H1 (cell line): Measurements from ENCODE around the gene TMEM163. TPM values are rescaled to one million over a fixed set of nuclear protein-coding genes. Genes with fewer than 3 reads are reported as not detected.

Experiments used
- CTCF ChIA-PET: fragments of 300-600 bp; sonication (Branson Sonifier 250); formaldehyde crosslinking; loops from one replicate; lab custom pipeline; 2021; ENCODE audit not compliant: partially characterized antibody; lab: Charles Lee
- POLR2A ChIA-PET: fragments of 300-600 bp; sonication (Branson Sonifier 250); formaldehyde crosslinking; loops from one replicate; lab custom pipeline; 2021; ENCODE audit warnings: inconsistent platforms; ENCODE audit not compliant: partially characterized antibody; lab: Charles Lee
- DNase-seq, 2 experiments: peaks; one replicate each; pipeline versions ENCODE4 v3.0.0 to v3.0.0-alpha.2; 2010 to 2022; ENCODE audit warnings: low spot score in 2 of 2, low read depth in 1 of 2, mixed read lengths in 1 of 2
- FAIRE-seq: peaks from 2 replicates; lab custom pipeline; 2011; peaks lifted over from hg19 to GRCh38; lab: Jason Lieb, UNC
- H2AFZ ChIP-seq: 2 replicates; pipeline ENCODE4 v1.8.1; 2012; ENCODE audit warnings: low read length, inconsistent platforms
- H2AK5ac ChIP-seq: 2 replicates; pipeline ENCODE4 v1.6.1; 2013; ENCODE audit warnings: low read depth, low read length
- H2BK120ac ChIP-seq: replicated peaks from 2 replicates; pipeline ENCODE3; 2013; ENCODE audit warnings: low read depth, low read length, inconsistent platforms
- H2BK12ac ChIP-seq: 2 replicates; pipeline ENCODE4 v1.6.1; 2013; ENCODE audit warnings: low read depth, low read length
- H2BK15ac ChIP-seq: 2 replicates; pipeline ENCODE4 v1.6.1; 2013; ENCODE audit warnings: low read length
- H2BK20ac ChIP-seq: 2 replicates; pipeline ENCODE4 v1.6.1; 2013; ENCODE audit warnings: low read length
- H2BK5ac ChIP-seq: 2 replicates; pipeline ENCODE4 v1.6.1; 2013; ENCODE audit warnings: low read depth, low read length
- H3K14ac ChIP-seq: 2 replicates; pipeline ENCODE4 v1.6.1; 2013; ENCODE audit warnings: inconsistent platforms; ENCODE audit not compliant: insufficient read length
- H3K18ac ChIP-seq: 2 replicates; pipeline ENCODE4 v1.6.1; 2013; ENCODE audit warnings: low read length; ENCODE audit errors: extremely low read depth
- H3K23ac ChIP-seq: 2 replicates; pipeline ENCODE4 v1.6.1; 2013; ENCODE audit warnings: inconsistent platforms; ENCODE audit not compliant: insufficient read length
- H3K23me2 ChIP-seq: 2 replicates; pipeline ENCODE4 v1.6.1; 2013; ENCODE audit warnings: low read depth, low read length
- H3K27ac ChIP-seq: 2 replicates; pipeline ENCODE4 v1.6.1; 2011; ENCODE audit warnings: low read depth, low read length, inconsistent platforms
- H3K27me3 ChIP-seq, 4 experiments: replicated peaks in 1 of 4; 1 replicate in 1 of 4; 2 replicates in 3 of 4; pipeline versions ENCODE4 v1.6.1 to v1.8.1; 2011 to 2013; ENCODE audit warnings: low read length in 3 of 4, mild to moderate bottlenecking in 3 of 4, inconsistent platforms in 2 of 4, mixed read lengths in 2 of 4, moderate library complexity in 1 of 4; ENCODE audit not compliant: control insufficient read depth in 3 of 4, insufficient read depth in 3 of 4; ENCODE audit errors: extremely low read depth in 1 of 4
- H3K36me3 ChIP-seq, 4 experiments: 2 replicates each; pipeline versions ENCODE4 v1.6.1 to v1.8.1; 2011 to 2013; ENCODE audit warnings: mild to moderate bottlenecking in 4 of 4, low read length in 3 of 4, moderate library complexity in 2 of 4, control low read depth in 1 of 4, inconsistent platforms in 1 of 4; ENCODE audit not compliant: insufficient read depth in 4 of 4, control insufficient read depth in 2 of 4
- H3K4ac ChIP-seq: replicated peaks from 2 replicates; pipeline ENCODE3; 2013; ENCODE audit warnings: low read length, low read depth, mixed read lengths, inconsistent platforms; ENCODE audit not compliant: insufficient read length
- H3K4me1 ChIP-seq, 4 experiments: replicated peaks in 1 of 4; 1 replicate in 1 of 4; 2 replicates in 3 of 4; pipeline versions ENCODE4 v1.6.1 to v1.8.1; 2011 to 2013; ENCODE audit warnings: low read length in 3 of 4, inconsistent platforms in 2 of 4, mixed read lengths in 1 of 4; ENCODE audit not compliant: insufficient read depth in 4 of 4, control insufficient read depth in 3 of 4
- H3K4me2 ChIP-seq, 2 experiments: 2 replicates each; pipeline versions ENCODE4 v1.6.1 to v1.8.1; 2011 to 2013; ENCODE audit warnings: low read depth in 2 of 2, low read length in 2 of 2, control low read depth in 1 of 2, inconsistent platforms in 1 of 2, mild to moderate bottlenecking in 1 of 2; ENCODE audit not compliant: insufficient read depth in 1 of 2
- H3K4me3 ChIP-seq, 4 experiments: fragments of 200-600, 300-600 bp in 1 of 4; sonication (generic), shearing (Covaris generic), sonication (Bioruptor Twin) in 1 of 4; 2 replicates each; pipeline versions ENCODE4 v1.5.1 to v1.8.1; 2011 to 2016; ENCODE audit warnings: low read length in 4 of 4, low read depth in 3 of 4, control low read depth in 2 of 4, inconsistent platforms in 2 of 4, mild to moderate bottlenecking in 2 of 4, mixed read lengths in 1 of 4, moderate library complexity in 1 of 4; ENCODE audit not compliant: insufficient read depth in 2 of 4; ENCODE audit errors: extremely low read depth in 1 of 4
- H3K56ac ChIP-seq: replicated peaks from 2 replicates; pipeline ENCODE3; 2013; ENCODE audit warnings: low read depth, mild to moderate bottlenecking, mixed read lengths, low read length, inconsistent platforms; ENCODE audit not compliant: insufficient read length
- H3K79me1 ChIP-seq: 2 replicates; pipeline ENCODE4 v1.6.1; 2013; ENCODE audit warnings: low read depth, low read length, control low read depth
- H3K79me2 ChIP-seq, 2 experiments: 2 replicates each; pipeline versions ENCODE4 v1.6.1 to v1.8.1; 2012 to 2013; ENCODE audit warnings: low read length in 2 of 2, mild to moderate bottlenecking in 2 of 2, inconsistent platforms in 1 of 2; ENCODE audit not compliant: insufficient read depth in 2 of 2, control insufficient read depth in 1 of 2
- H3K9ac ChIP-seq, 4 experiments: replicated peaks in 1 of 4; 1 replicate in 1 of 4; 2 replicates in 3 of 4; pipeline versions ENCODE4 v1.6.1 to v1.8.1; 2011 to 2013; ENCODE audit warnings: low read depth in 3 of 4, low read length in 3 of 4, control low read depth in 2 of 4, mild to moderate bottlenecking in 2 of 4, moderate library complexity in 2 of 4, inconsistent platforms in 1 of 4; ENCODE audit errors: extremely low read depth in 1 of 4
- H3K9me3 ChIP-seq, 2 experiments: 2 replicates each; pipeline versions ENCODE4 v1.6.1 to v1.8.1; 2012 to 2013; ENCODE audit warnings: mild to moderate bottlenecking in 2 of 2, moderate library complexity in 2 of 2, control low read depth in 1 of 2, inconsistent platforms in 1 of 2, low read depth in 1 of 2, low read length in 1 of 2, mixed read lengths in 1 of 2; ENCODE audit not compliant: insufficient read depth in 2 of 2
- H4K20me1 ChIP-seq, 2 experiments: replicated peaks in 1 of 2; 2 replicates each; pipeline versions ENCODE3 to v1.8.1; 2011 to 2013; ENCODE audit warnings: inconsistent platforms in 2 of 2, low read length in 2 of 2, mild to moderate bottlenecking in 1 of 2; ENCODE audit not compliant: insufficient read depth in 2 of 2, control insufficient read depth in 1 of 2
- H4K5ac ChIP-seq: 2 replicates; pipeline ENCODE4 v1.6.1; 2013; ENCODE audit warnings: low read length, low read depth, mixed read lengths, inconsistent platforms; ENCODE audit not compliant: insufficient read length
- H4K8ac ChIP-seq: 2 replicates; pipeline ENCODE4 v1.8.0; 2013; ENCODE audit warnings: mild to moderate bottlenecking, moderate library complexity, low read length, inconsistent platforms; ENCODE audit not compliant: insufficient read depth; ENCODE audit errors: extremely low read depth
- H4K91ac ChIP-seq: replicated peaks from 2 replicates; pipeline ENCODE3; 2013; ENCODE audit warnings: low read length, mixed read lengths, inconsistent platforms; ENCODE audit not compliant: insufficient read length
- EGR1 ChIP-seq: IDR thresholded peaks from 2 replicates; pipeline ENCODE4 v1.6.1; 2011; ENCODE audit warnings: low read depth, low read length, borderline replicate concordance
- HDAC6 ChIP-seq: IDR thresholded peaks from one replicate; pipeline ENCODE4 v1.7.1; 2012; ENCODE audit warnings: low read depth, mild to moderate bottlenecking, inconsistent platforms, low read length, moderate library complexity
- JUN ChIP-seq: IDR thresholded peaks from 2 replicates; pipeline ENCODE4 v1.6.1; 2011; ENCODE audit warnings: low read depth, mild to moderate bottlenecking, improper control_type of control experiment, low read length
- KDM1A ChIP-seq: fragments of 200-600, 300-600 bp; sonication (generic); IDR thresholded peaks from 2 replicates; pipeline ENCODE4 v1.7.1; 2016; ENCODE audit warnings: mild to moderate bottlenecking, low read length, borderline replicate concordance
- WGBS, 2 experiments: shearing (Covaris generic) in 1 of 2; methylation state at CpG; one replicate each; pipeline versions ENCODE4 v1.1.6 to v1.1.7; 2013 to 2015; ENCODE audit warnings: low lambda C conversion rate in 2 of 2, mixed read lengths in 2 of 2, inconsistent platforms in 1 of 2, low coverage in 1 of 2, missing lambda C conversion rate in 1 of 2; ENCODE audit not compliant: insufficient replicate concordance in 2 of 2, insufficient coverage in 1 of 2, insufficient read length in 1 of 2; ENCODE audit errors: extremely low coverage in 1 of 2, missing lambda C conversion rate in 1 of 2; 5-methylcytosine and 5-hydroxymethylcytosine counted together
- polyA plus RNA-seq, 7 experiments: library from polyadenylated mRNA; depleted of rRNA in 3 of 7; stranded (reverse) in 5 of 7; unstranded in 2 of 7; fragments of >200 nt in 5 of 7; fragments of 200-250 nt in 2 of 7; gene quantifications; 1 replicate in 5 of 7; 2 replicates in 1 of 7; 4 replicates in 1 of 7; pipeline versions ENCODE4 v1.2.1 to v1.2.3, GENCODE V29; 2011 to 2013; ENCODE audit warnings: missing spikeins in 2 of 7, mixed read lengths in 2 of 7
- total RNA-seq: library from RNA; stranded (reverse); fragmentation: NEBNext Ultra II Directional; extraction: Animal tissue kit (Norgen Biotek cat#: 25700); gene quantifications from 2 replicates; pipeline ENCODE4 v1.2.1, GENCODE V29; 2021
- TF ChIP-seq, protein P1 (sequence below): IDR thresholded peaks from 2 replicates; pipeline ENCODE4 v1.6.1; 2012; ENCODE audit warnings: low read length, inconsistent platforms

The TMEM163 gene
- total and polyA plus RNA-seq, 2 of the 8 experiments (the other 6 are each of a cell fraction or from before 2014, with no cell fraction given): 2.8 to 3.2 TPM

DNA sequence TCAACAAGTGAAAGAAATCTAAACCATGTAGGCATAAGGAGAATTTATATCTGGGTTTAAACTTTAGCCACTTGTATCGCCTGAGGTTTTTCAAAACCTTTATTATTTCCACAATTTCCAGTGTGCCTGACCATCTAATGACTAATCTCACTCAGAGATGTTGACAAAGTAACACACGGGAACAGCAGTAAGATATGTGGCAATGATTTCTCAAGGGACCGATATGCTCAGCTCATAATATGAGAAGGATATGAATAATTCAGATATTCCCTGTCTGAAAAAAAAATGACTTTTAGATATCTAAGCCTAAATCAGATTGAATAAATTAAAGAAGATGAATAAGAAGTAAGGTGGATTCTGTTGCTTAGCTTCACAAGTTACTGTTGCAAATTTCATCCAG, 43.5 kb downstream of the TMEM163 start:
- Histone ChIP-seq H3K18ac (no peak overlapping the region), H3K9me3 (no peaks in the 10 kb centered on the region), H3K9ac (no peak overlapping the region), H3K4me3 (no peak overlapping the region), H2AK5ac (no peak overlapping the region), H2AFZ (no peak overlapping the region), H3K36me3 (no peaks in the 10 kb centered on the region), H3K27me3 (no peaks in the 10 kb centered on the region), H2BK15ac (no peak overlapping the region), H3K79me1 (no peaks in the 10 kb centered on the region), H4K8ac (no peak overlapping the region), H3K23me2 (no peaks in the 10 kb centered on the region), H3K4ac (no peak overlapping the region), H4K20me1 (no peaks in the 10 kb centered on the region), H4K5ac (no peak overlapping the region), H3K4me2 (no peak overlapping the region), H3K79me2 (no peaks in the 10 kb centered on the region), H4K91ac (no peak overlapping the region), H2BK5ac (no peak overlapping the region), H2BK20ac (no peak overlapping the region), H2BK120ac (no peak overlapping the region), H3K4me1 (peaks cover 0 to 13% (median 5%) of the 10 kb centered on the region in 4 experiments; a peak in 5 of 7 replicates), H3K56ac (no peak overlapping the region), H3K14ac (no peak overlapping the region), H3K27ac (no peak overlapping the region), H3K23ac (no peak overlapping the region), H2BK12ac (no peak overlapping the region)
- 92% methylated on average over 3 of the region's 3 CpGs; no CpG with 5 or more reads in 1 of the 2 experiments for WGBS, 2 experiments
- no peak for DNase-seq
- FAIRE-seq: no peak
- POLR2A ChIA-PET: no interaction called here
- CTCF ChIA-PET: interaction anchor here (1.2 kb wide), 1 partner anchor 59 kb away, joined by 3 read pairs; no protein-coding TSS in a partner anchor
- TF ChIP-seq EGR1 (no peak), KDM1A (no peak), JUN (no peak), HDAC6 (no peak)
- TF ChIP-seq, protein P1, sequence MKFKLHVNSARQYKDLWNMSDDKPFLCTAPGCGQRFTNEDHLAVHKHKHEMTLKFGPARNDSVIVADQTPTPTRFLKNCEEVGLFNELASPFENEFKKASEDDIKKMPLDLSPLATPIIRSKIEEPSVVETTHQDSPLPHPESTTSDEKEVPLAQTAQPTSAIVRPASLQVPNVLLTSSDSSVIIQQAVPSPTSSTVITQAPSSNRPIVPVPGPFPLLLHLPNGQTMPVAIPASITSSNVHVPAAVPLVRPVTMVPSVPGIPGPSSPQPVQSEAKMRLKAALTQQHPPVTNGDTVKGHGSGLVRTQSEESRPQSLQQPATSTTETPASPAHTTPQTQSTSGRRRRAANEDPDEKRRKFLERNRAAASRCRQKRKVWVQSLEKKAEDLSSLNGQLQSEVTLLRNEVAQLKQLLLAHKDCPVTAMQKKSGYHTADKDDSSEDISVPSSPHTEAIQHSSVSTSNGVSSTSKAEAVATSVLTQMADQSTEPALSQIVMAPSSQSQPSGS: no peak
